Gastroesophageal sphincter (tissue), 4 donors: ENCODE data around the gene PTPRS. TPM values are rescaled to one million over a fixed set of nuclear protein-coding genes. Genes with fewer than 3 reads are reported as not detected.

ENCODE experiments used
- ATAC-seq: fragments of 150-250 bp; one replicate; pipeline ENCODE4 v1.9.1; 2016; ENCODE audit warnings: mild to moderate bottlenecking, moderate library complexity
- H3K27ac ChIP-seq, 4 donors: fragments of 200-600 bp; sonication (generic) in 3 of 4; 1 replicate in 3 of 4; 2 replicates in 1 of 4; pipeline ENCODE4 v1.5.1; 2016 to 2019
- H3K27me3 ChIP-seq: fragments of 200-600 bp; sonication (generic); one replicate; pipeline ENCODE4 v1.5.1; 2019
- H3K36me3 ChIP-seq, 2 donors: fragments of 200-600 bp; sonication (generic); one replicate each; pipeline ENCODE4 v1.5.1; 2019; ENCODE audit warnings: control low read depth in 1 of 2
- H3K4me1 ChIP-seq, 3 donors: fragments of 200-600 bp; sonication (generic); 1 replicate in 2 of 3; 2 replicates in 1 of 3; pipeline ENCODE4 v1.5.1; 2016 to 2019; ENCODE audit warnings: control low read depth in 2 of 3
- H3K4me3 ChIP-seq, 2 donors: fragments of 200-600 bp; sonication (generic); one replicate each; pipeline ENCODE4 v1.5.1; 2019; ENCODE audit warnings: mild to moderate bottlenecking in 1 of 2, moderate library complexity in 1 of 2
- H3K9me3 ChIP-seq, 3 donors: fragments of 200-600 bp; sonication (generic); one replicate each; pipeline ENCODE4 v1.5.1; 2017 to 2019; ENCODE audit warnings: control low read depth in 2 of 3
- EP300 ChIP-seq: sonication (generic); formaldehyde crosslinking; IDR thresholded peaks from one replicate; pipeline ENCODE4 v1.6.1; 2017; ENCODE audit warnings: antibody characterized with exemption, mild to moderate bottlenecking
- POLR2A ChIP-seq, 2 donors: fragments of 450-650 bp; IDR thresholded peaks; one replicate each; pipeline ENCODE4 v1.6.1; 2017; ENCODE audit warnings: antibody characterized with exemption in 2 of 2, mild to moderate bottlenecking in 2 of 2, moderate library complexity in 1 of 2
- POLR2AphosphoS5 ChIP-seq: sonication (generic); formaldehyde crosslinking; IDR thresholded peaks from one replicate; pipeline ENCODE4 v1.6.1; 2017; ENCODE audit warnings: antibody characterized with exemption
- WGBS, 2 donors: methylation state at CpG; one replicate each; pipeline ENCODE4 v1.1.5; 2018; ENCODE audit warnings: low coverage in 1 of 2; 5-methylcytosine and 5-hydroxymethylcytosine counted together
- total RNA-seq, 4 donors: library from RNA; depleted of rRNA; stranded (reverse); fragments of >200 nt; gene quantifications; one replicate each; pipeline ENCODE4 v1.1.0, GENCODE V29; 2016
- TF ChIP-seq, protein P1 (sequence below), 4 experiments: fragments of 200-600 bp in 2 of 4; fragments of 450-650 bp in 2 of 4; sonication (generic) in 1 of 4; IDR thresholded peaks; one replicate each; pipeline ENCODE4 v1.5.1; 2017 to 2019; ENCODE audit warnings: antibody characterized with exemption in 4 of 4, mild to moderate bottlenecking in 2 of 4, moderate library complexity in 2 of 4

The PTPRS gene
- total RNA-seq, 4 donors from 2014 or later, result 142 to 244 (median 223) TPM

DNA sequence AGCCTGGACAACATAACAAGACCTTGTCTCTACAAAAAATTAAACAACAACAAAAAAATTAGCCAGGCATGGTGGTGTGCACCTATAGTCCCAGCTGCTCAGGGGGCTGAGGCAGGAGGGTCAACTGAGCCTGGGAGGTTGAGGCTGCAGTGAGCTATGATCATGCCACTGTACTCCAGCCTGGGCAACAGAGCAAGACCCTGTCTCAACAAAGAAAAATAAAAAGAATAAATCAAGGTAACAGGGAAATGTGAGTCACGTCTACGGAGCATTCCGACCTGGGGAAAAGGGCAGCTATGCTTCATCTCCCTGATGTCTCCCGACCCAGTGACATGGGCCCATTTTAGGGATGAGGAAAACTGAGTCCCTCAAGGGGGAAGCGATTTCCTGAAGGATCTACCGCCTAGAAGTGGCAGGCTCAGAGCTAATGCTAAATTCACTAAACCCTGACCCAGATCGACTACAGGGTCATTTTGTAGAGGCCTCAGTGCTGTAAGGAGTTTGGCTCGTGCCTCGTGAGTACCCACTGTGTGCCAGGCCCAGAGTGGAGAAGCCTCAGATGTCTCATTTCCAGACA is 19.5 kb downstream of the PTPRS start:
- Histone ChIP-seq H3K4me3 (no peak overlapping the region), H3K27ac (no peak overlapping the region), H3K36me3 (no peaks in the 10 kb centered on the region), H3K9me3 (peaks cover 0 to 13% (median 0%) of the 10 kb centered on the region in 3 donors), H3K4me1 (peaks cover 0 to 7% (median 0%) of the 10 kb centered on the region in 3 donors), H3K27me3 (peaks cover 11% of the 10 kb centered on the region)
- 91% methylated on average over 5 of the region's 9 CpGs; no CpG with 5 or more reads in 1 of the 2 donors for WGBS, 2 donors
- ATAC-seq, result no peak
- TF ChIP-seq EP300, result no peak
- TF ChIP-seq, protein P1, sequence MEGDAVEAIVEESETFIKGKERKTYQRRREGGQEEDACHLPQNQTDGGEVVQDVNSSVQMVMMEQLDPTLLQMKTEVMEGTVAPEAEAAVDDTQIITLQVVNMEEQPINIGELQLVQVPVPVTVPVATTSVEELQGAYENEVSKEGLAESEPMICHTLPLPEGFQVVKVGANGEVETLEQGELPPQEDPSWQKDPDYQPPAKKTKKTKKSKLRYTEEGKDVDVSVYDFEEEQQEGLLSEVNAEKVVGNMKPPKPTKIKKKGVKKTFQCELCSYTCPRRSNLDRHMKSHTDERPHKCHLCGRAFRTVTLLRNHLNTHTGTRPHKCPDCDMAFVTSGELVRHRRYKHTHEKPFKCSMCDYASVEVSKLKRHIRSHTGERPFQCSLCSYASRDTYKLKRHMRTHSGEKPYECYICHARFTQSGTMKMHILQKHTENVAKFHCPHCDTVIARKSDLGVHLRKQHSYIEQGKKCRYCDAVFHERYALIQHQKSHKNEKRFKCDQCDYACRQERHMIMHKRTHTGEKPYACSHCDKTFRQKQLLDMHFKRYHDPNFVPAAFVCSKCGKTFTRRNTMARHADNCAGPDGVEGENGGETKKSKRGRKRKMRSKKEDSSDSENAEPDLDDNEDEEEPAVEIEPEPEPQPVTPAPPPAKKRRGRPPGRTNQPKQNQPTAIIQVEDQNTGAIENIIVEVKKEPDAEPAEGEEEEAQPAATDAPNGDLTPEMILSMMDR (IDR thresholded peaks at IDR 0.05), result no peak

DNA sequence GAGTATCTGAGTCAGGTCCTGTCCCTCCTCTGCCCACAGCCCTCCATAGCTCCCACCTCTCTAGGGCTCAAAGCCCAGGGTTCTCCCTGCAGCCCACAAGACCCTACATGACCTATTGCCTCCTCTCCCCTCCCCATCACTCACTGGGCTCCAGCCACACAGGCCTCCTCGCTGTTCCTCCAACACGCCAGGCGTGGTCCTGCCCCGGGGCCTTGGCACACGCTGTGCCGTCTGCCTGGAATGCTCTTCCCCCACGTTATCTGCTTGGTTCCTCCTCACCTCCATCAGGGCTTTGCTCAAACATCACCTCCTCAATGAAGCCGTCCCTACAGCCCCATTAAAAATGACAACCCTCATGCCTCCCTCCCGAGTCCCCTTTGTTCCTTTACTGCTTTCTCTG is 21.1 kb downstream of the PTPRS start:
- no peak for ATAC-seq
- Histone ChIP-seq H3K36me3 (no peaks in the 10 kb centered on the region), H3K4me3 (no peak overlapping the region), H3K4me1 (peaks cover 0 to 7% (median 0%) of the 10 kb centered on the region in 3 donors), H3K27me3 (peaks cover 11% of the 10 kb centered on the region), H3K9me3 (peaks cover 0 to 3% (median 0%) of the 10 kb centered on the region in 3 donors), H3K27ac (no peak overlapping the region)
- 70 to 83% methylated on average over 2 to 9 of the region's 9 CpGs for WGBS, 2 donors
- no peak for TF ChIP-seq POLR2A (IDR thresholded peaks at IDR 0.05)
- no peak for TF ChIP-seq POLR2AphosphoS5
- no peak for TF ChIP-seq EP300
- TF ChIP-seq, protein P1 (IDR thresholded peaks at IDR 0.05), result no peak

DNA sequence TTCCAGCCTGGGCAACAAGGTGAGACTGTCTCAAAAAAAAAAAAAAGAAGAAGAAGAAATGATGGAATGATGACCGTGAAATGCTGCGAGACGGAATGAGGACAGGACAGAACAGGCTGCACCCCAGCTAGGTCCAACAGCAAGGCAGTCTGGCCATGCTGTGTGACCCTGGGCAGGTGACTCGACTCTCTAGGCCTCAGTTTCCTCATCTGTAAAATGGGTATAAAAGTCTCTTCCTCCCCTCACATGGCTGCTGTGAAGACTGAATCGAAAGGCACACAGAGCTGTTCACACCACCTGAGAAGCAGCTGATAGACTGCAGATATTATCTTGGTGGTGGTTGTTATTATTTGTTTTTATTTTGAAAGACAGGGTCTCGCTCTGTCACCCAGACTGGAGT is 22.3 kb downstream of the PTPRS start:
- Histone ChIP-seq H3K27me3 (peaks cover 11% of the 10 kb centered on the region), H3K4me3 (no peak overlapping the region), H3K36me3 (no peaks in the 10 kb centered on the region), H3K9me3 (no peaks in the 10 kb centered on the region), H3K4me1 (peaks cover 0 to 7% (median 0%) of the 10 kb centered on the region in 3 donors), H3K27ac (no peak overlapping the region)
- WGBS, 2 donors, result 92 to 95% methylated on average over 6 of the region's 6 CpGs
- ATAC-seq, result no peak
- TF ChIP-seq EP300 (no peak), POLR2A (IDR thresholded peaks at IDR 0.05) (no peak), POLR2AphosphoS5 (no peak)
- TF ChIP-seq, protein P1 (IDR thresholded peaks at IDR 0.05), result no peak

DNA sequence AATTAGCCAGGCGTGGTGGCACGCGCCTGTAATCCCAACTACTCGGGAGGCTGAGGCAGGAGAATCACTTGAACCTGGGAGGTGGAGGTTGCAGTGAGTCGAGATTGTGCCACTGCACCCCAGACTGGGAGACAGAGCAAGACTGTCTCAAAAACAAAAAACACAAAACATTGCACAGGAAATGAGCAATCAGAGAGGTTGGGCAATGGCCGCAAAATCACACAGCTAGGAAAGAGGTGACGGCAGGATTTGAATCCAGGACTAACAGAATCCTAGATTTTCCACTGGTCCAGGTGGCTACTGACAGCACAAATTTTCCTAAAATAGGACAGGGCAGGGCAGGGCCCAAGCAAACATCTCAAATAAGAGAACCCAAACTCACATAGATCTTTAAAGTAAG is 23.3 kb downstream of the PTPRS start:
- no peak overlapping the region for H3K27ac ChIP-seq
- no peak for ATAC-seq
- H3K4me1 ChIP-seq, result peaks cover 0 to 5% (median 0%) of the 10 kb centered on the region in 3 donors
- WGBS, 2 donors, result 93 to 100% methylated on average over 1 to 4 of the region's 7 CpGs
- no peaks in the 10 kb centered on the region for H3K36me3 ChIP-seq
- H3K27me3 ChIP-seq, result peaks cover 10% of the 10 kb centered on the region
- no peak overlapping the region for H3K4me3 ChIP-seq
- H3K9me3 ChIP-seq, result no peaks in the 10 kb centered on the region
- TF ChIP-seq POLR2AphosphoS5 (no peak), EP300 (no peak), POLR2A (IDR thresholded peaks at IDR 0.05) (no peak)
- TF ChIP-seq, protein P1 (IDR thresholded peaks at IDR 0.05), result no peak

DNA sequence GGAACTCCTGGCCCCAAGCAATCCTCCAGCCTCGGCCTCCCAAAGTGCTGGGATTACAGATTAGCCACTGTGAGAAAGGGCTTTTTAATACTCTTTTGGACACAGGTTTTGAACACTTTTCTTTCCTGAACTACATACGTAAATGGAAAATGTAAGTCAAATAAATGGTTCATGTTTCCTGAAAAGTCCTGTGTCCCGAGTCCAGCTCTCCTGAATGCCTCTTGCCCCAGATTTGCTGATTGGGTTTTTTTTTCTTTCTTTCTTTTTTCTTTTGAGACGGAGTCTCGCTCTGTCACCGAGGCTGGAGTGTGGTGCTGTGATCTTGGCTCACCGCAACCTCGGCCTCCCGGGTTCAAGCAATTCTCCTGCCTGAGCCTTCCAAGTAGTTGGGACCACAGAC is 24.5 kb downstream of the PTPRS start:
- H3K9me3 ChIP-seq, result no peaks in the 10 kb centered on the region
- 77 to 96% methylated on average over 5 to 8 of the region's 9 CpGs for WGBS, 2 donors
- H3K36me3 ChIP-seq, result no peaks in the 10 kb centered on the region
- no peaks in the 10 kb centered on the region for H3K4me1 ChIP-seq
- TF ChIP-seq, protein P1 (IDR thresholded peaks at IDR 0.05), result no peak
- TF ChIP-seq POLR2AphosphoS5 (no peak), EP300 (no peak), POLR2A (IDR thresholded peaks at IDR 0.05) (no peak)
- no peak overlapping the region for H3K27ac ChIP-seq
- no peaks in the 10 kb centered on the region for H3K27me3 ChIP-seq
- H3K4me3 ChIP-seq, result no peak overlapping the region
- no peak for ATAC-seq
